Measurements from ENCODE around the gene ILDR2. TPM values are rescaled to one million over a fixed set of nuclear protein-coding genes. Genes with fewer than 3 reads are reported as not detected.

The ILDR2 gene
- total RNA-seq, 1 donor from 2014 or later: 0.56 TPM

GRCh38 chr1:166911624-166912023 lies 63.7 kb downstream of the ILDR2 start:
- no peak for DNase-seq
- Mint-ChIP-seq H3K4me1 (ENCODE audit: low read depth, unreplicated experiment) (no peaks in the 10 kb centered on the region), H3K36me3 (ENCODE audit: unreplicated experiment) (no peaks in the 10 kb centered on the region), H3K27me3 (ENCODE audit: unreplicated experiment) (no peaks in the 10 kb centered on the region), H3K4me3 (ENCODE audit: unreplicated experiment) (no peak overlapping the region), H3K9me3 (ENCODE audit: unreplicated experiment) (peaks cover 1% of the 10 kb centered on the region), H3K27ac (ENCODE audit: unreplicated experiment) (no peak overlapping the region)
- TF ChIP-seq CTCF (IDR thresholded peaks at IDR 0.05; ENCODE audit: partially characterized antibody, unreplicated experiment): no peak

GRCh38 chr1:166910396-166910994 lies 64.8 kb downstream of the ILDR2 start:
- peak; percentile 65 for DNase-seq
- TF ChIP-seq CTCF (IDR thresholded peaks at IDR 0.05; ENCODE audit: partially characterized antibody, unreplicated experiment): peak; percentile 77
- Mint-ChIP-seq H3K27ac (ENCODE audit: unreplicated experiment) (no peak overlapping the region), H3K9me3 (ENCODE audit: unreplicated experiment) (peaks cover 1% of the 10 kb centered on the region), H3K36me3 (ENCODE audit: unreplicated experiment) (no peaks in the 10 kb centered on the region), H3K4me1 (ENCODE audit: low read depth, unreplicated experiment) (no peaks in the 10 kb centered on the region), H3K27me3 (ENCODE audit: unreplicated experiment) (no peaks in the 10 kb centered on the region), H3K4me3 (ENCODE audit: unreplicated experiment) (no peak overlapping the region)

DNA sequence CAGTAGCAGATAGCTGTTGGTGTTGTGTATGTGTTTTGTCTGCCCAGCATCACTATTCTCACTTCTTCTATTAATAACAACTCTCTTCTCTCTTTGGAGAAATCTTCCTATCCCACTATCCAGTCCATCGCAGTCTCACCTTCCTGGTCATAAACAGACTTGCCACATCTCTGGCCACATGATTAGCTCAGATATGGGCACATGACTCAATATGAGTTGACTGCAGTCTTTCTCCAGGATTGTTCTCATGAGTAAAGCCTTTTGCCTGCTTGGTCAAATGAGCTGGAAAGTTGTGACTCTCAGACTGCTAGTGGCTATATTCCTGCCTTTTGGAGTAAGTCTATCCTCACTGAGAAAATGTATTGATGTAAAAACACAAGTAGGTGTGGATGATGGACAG lies 66.4 kb downstream of the ILDR2 start:
- no peaks in the 10 kb centered on the region for H3K4me1 Mint-ChIP-seq (ENCODE audit: low read depth, unreplicated experiment)
- DNase-seq: no peak
- H3K4me3 Mint-ChIP-seq (ENCODE audit: unreplicated experiment): no peak overlapping the region
- H3K27ac Mint-ChIP-seq (ENCODE audit: unreplicated experiment): no peak overlapping the region
- no peaks in the 10 kb centered on the region for H3K27me3 Mint-ChIP-seq (ENCODE audit: unreplicated experiment)
- H3K36me3 Mint-ChIP-seq (ENCODE audit: unreplicated experiment): no peaks in the 10 kb centered on the region
- peaks cover 1% of the 10 kb centered on the region for H3K9me3 Mint-ChIP-seq (ENCODE audit: unreplicated experiment)
- no peak for TF ChIP-seq CTCF (IDR thresholded peaks at IDR 0.05; ENCODE audit: partially characterized antibody, unreplicated experiment)

DNA sequence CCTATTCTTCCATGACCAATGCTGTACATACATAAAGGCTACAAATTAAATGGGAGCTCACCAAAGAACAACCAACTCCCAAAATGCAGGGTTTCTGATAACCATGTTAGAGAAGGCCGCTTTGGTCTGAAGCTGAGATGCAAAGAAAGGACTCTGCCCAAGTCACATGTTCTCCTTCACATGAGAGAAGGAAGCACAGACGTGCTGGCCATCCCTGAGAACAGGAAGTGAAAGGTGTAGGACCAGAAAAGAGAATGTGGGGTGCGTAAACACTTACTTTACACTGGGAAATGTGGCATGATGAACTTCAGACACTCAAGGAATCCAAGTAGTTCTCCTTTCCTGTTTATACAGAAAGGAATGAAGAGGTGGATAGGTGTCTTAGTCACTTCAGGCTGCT lies 67.6 kb downstream of the ILDR2 start:
- H3K4me3 Mint-ChIP-seq (ENCODE audit: unreplicated experiment): no peak overlapping the region
- TF ChIP-seq CTCF (IDR thresholded peaks at IDR 0.05; ENCODE audit: partially characterized antibody, unreplicated experiment): no peak
- no peaks in the 10 kb centered on the region for H3K27me3 Mint-ChIP-seq (ENCODE audit: unreplicated experiment)
- H3K27ac Mint-ChIP-seq (ENCODE audit: unreplicated experiment): no peak overlapping the region
- no peak for DNase-seq
- H3K36me3 Mint-ChIP-seq (ENCODE audit: unreplicated experiment): no peaks in the 10 kb centered on the region
- peaks cover 1% of the 10 kb centered on the region for H3K9me3 Mint-ChIP-seq (ENCODE audit: unreplicated experiment)
- H3K4me1 Mint-ChIP-seq (ENCODE audit: low read depth, unreplicated experiment): no peaks in the 10 kb centered on the region

DNA sequence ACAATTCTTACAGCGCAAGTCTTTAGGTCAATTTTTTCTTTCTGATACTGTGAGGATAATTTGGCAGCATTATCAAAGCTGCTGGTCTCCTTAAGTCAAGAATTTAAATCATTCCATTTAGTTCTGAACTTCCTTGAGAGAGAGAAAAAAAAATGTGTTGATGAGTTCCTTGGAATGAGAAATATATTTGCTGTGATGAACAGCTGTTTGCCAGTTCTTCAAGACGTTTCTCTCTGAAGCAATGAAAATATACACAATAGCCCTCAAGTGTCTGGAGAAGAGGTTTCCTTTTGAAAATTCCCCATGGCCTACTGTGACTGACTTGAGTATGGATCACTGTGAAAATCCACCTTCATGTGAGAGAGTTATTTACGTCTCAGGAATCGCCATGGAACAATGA lies 68.3 kb downstream of the ILDR2 start:
- Mint-ChIP-seq H3K9me3 (ENCODE audit: unreplicated experiment) (peaks cover 1% of the 10 kb centered on the region), H3K4me3 (ENCODE audit: unreplicated experiment) (no peak overlapping the region), H3K27me3 (ENCODE audit: unreplicated experiment) (no peaks in the 10 kb centered on the region), H3K27ac (ENCODE audit: unreplicated experiment) (no peak overlapping the region), H3K36me3 (ENCODE audit: unreplicated experiment) (no peaks in the 10 kb centered on the region), H3K4me1 (ENCODE audit: low read depth, unreplicated experiment) (no peaks in the 10 kb centered on the region)
- TF ChIP-seq CTCF (IDR thresholded peaks at IDR 0.05; ENCODE audit: partially characterized antibody, unreplicated experiment): no peak
- DNase-seq: no peak

All from glutamatergic neuron (in vitro differentiated cells).